HCT116 (cell line): ENCODE data around the gene FBXO22.

Source experiments
- CEBPB ChIP-seq: IDR thresholded peaks from 2 replicates; pipeline ENCODE4 v1.6.1; 2012; ENCODE audit warnings: low read depth
- CTCF ChIP-seq, 3 experiments: fragments of 200-600 bp in 1 of 3; sonication (generic) in 1 of 3; IDR thresholded peaks in 2 of 3; conservative IDR thresholded peaks in 1 of 3; 2 replicates each; pipeline ENCODE4 v1.5.1; 2012 to 2017; ENCODE audit warnings: low read depth in 2 of 3, low read length in 2 of 3, antibody characterized with exemption in 1 of 3, borderline replicate concordance in 1 of 3, control low read depth in 1 of 3, mild to moderate bottlenecking in 1 of 3, mixed read lengths in 1 of 3, mixed run types in 1 of 3, moderate library complexity in 1 of 3; ENCODE audit not compliant: insufficient read depth in 1 of 3
- POLR2A ChIP-seq: IDR thresholded peaks from 2 replicates; pipeline ENCODE4 v1.7.0; 2011; ENCODE audit warnings: borderline replicate concordance; ENCODE audit not compliant: insufficient read depth, insufficient read length; ENCODE audit errors: extremely low read depth
- RAD21 ChIP-seq: IDR thresholded peaks from 2 replicates; pipeline ENCODE4 v1.6.1; 2012; ENCODE audit warnings: low read depth, mild to moderate bottlenecking
- REST ChIP-seq: IDR thresholded peaks from 2 replicates; pipeline ENCODE4 v1.6.1; 2012; ENCODE audit warnings: low read depth
- SP1 ChIP-seq: IDR thresholded peaks from 2 replicates; pipeline ENCODE4 v1.6.1; 2012; ENCODE audit warnings: low read depth
- ZFX ChIP-seq: fragments of 450-650 bp; IDR thresholded peaks from 2 replicates; pipeline ENCODE4 v1.6.1; 2017

GRCh38 chr15:75867449-75867848, 36.2 kb upstream of the FBXO22 start:
- TF ChIP-seq ZFX, result no peak
- no peak for TF ChIP-seq CTCF (IDR thresholded peaks at IDR 0.05 in 2 of 3, conservative IDR thresholded peaks at IDR 0.05 in 1 of 3; ENCODE audit: borderline replicate concordance in 1 of 3, insufficient read depth in 1 of 3, low read depth in 2 of 3, low read length in 2 of 3)
- no peak for TF ChIP-seq REST
- no peak for TF ChIP-seq CEBPB
- TF ChIP-seq RAD21, result no peak
- TF ChIP-seq SP1, result no peak
- TF ChIP-seq POLR2A, result no peak
